DND-41 (cell line): ENCODE results near the gene LHFPL2.

Source experiments
- ATAC-seq: fragments of 200-7000 bp; cut with Tn5 transposase; 3 replicates; pipeline ENCODE4 v1.9.1; 2021; ENCODE audit warnings: low read depth; ENCODE audit not compliant: insufficient read depth
- DNase-seq: peaks from one replicate; pipeline ENCODE4 v3.0.0-alpha.2; 2020
- H2AFZ ChIP-seq: 2 replicates; pipeline ENCODE4 v1.6.0; 2012; ENCODE audit warnings: low read depth, low read length
- H3K27ac ChIP-seq: 2 replicates; pipeline ENCODE4 v1.5.1; 2012; ENCODE audit warnings: low read length, inconsistent platforms
- H3K27me3 ChIP-seq: fragments of 200-600 bp; sonication (generic); 2 replicates; pipeline ENCODE4 v1.6.0; 2012; ENCODE audit warnings: low read length, mild to moderate bottlenecking, inconsistent platforms; ENCODE audit not compliant: insufficient read depth, poor library complexity
- H3K36me3 ChIP-seq: 2 replicates; pipeline ENCODE4 v1.5.1; 2012; ENCODE audit warnings: low read length, inconsistent platforms; ENCODE audit not compliant: insufficient read depth
- H3K4me1 ChIP-seq: 2 replicates; pipeline ENCODE4 v1.5.1; 2012; ENCODE audit warnings: mild to moderate bottlenecking, low read length; ENCODE audit not compliant: insufficient read depth
- H3K4me2 ChIP-seq: 2 replicates; pipeline ENCODE4 v1.6.0; 2012; ENCODE audit warnings: mild to moderate bottlenecking, moderate library complexity, low read length, inconsistent platforms; ENCODE audit not compliant: insufficient read depth
- H3K4me3 ChIP-seq, 2 experiments: fragments of 200-600 bp in 1 of 2; shearing (Covaris generic) in 1 of 2; 2 replicates each; pipeline ENCODE4 v1.5.1; 2012 to 2016; ENCODE audit warnings: inconsistent platforms in 2 of 2, low read length in 2 of 2, mild to moderate bottlenecking in 2 of 2, low read depth in 1 of 2, moderate library complexity in 1 of 2
- H3K79me2 ChIP-seq: 2 replicates; pipeline ENCODE4 v1.6.0; 2012; ENCODE audit warnings: low read length, inconsistent platforms; ENCODE audit not compliant: insufficient read depth
- H3K9ac ChIP-seq: 2 replicates; pipeline ENCODE4 v1.6.0; 2012; ENCODE audit warnings: low read depth, mild to moderate bottlenecking, inconsistent platforms, low read length, moderate library complexity
- H3K9me3 ChIP-seq: 2 replicates; pipeline ENCODE4 v1.5.1; 2012; ENCODE audit warnings: low read length, moderate library complexity, mild to moderate bottlenecking, inconsistent platforms; ENCODE audit not compliant: insufficient read depth, severe bottlenecking
- H4K20me1 ChIP-seq: 2 replicates; pipeline ENCODE4 v1.6.0; 2012; ENCODE audit warnings: low read length; ENCODE audit not compliant: insufficient read depth
- EZH2 ChIP-seq: IDR thresholded peaks from 3 replicates; pipeline ENCODE4 v1.6.1; 2012; ENCODE audit warnings: borderline replicate concordance, low read depth, mild to moderate bottlenecking, moderate library complexity, low read length, inconsistent platforms; ENCODE audit not compliant: severe bottlenecking
- TF ChIP-seq, protein P1 (sequence below): IDR thresholded peaks from 2 replicates; pipeline ENCODE4 v1.5.1; 2012; ENCODE audit warnings: borderline replicate concordance, low read length, moderate library complexity, mild to moderate bottlenecking; ENCODE audit not compliant: poor library complexity, severe bottlenecking; ENCODE audit errors: extremely low read depth

LHFPL2 gene

GRCh38 chr5:78636682-78637081, 11.9 kb downstream of the LHFPL2 start:
- DNase-seq (no peak), ATAC-seq (no peak)
- Histone ChIP-seq H3K9ac (no peak overlapping the region), H3K4me2 (no peak overlapping the region), H3K27ac (no peak overlapping the region), H3K27me3 (peaks cover 7% of the 10 kb centered on the region), H2AFZ (no peak overlapping the region), H4K20me1 (no peaks in the 10 kb centered on the region), H3K9me3 (no peaks in the 10 kb centered on the region), H3K4me1 (no peaks in the 10 kb centered on the region), H3K4me3 (no peak overlapping the region), H3K36me3 (no peaks in the 10 kb centered on the region), H3K79me2 (no peaks in the 10 kb centered on the region)
- TF ChIP-seq EZH2, result no peak
- TF ChIP-seq, protein P1, sequence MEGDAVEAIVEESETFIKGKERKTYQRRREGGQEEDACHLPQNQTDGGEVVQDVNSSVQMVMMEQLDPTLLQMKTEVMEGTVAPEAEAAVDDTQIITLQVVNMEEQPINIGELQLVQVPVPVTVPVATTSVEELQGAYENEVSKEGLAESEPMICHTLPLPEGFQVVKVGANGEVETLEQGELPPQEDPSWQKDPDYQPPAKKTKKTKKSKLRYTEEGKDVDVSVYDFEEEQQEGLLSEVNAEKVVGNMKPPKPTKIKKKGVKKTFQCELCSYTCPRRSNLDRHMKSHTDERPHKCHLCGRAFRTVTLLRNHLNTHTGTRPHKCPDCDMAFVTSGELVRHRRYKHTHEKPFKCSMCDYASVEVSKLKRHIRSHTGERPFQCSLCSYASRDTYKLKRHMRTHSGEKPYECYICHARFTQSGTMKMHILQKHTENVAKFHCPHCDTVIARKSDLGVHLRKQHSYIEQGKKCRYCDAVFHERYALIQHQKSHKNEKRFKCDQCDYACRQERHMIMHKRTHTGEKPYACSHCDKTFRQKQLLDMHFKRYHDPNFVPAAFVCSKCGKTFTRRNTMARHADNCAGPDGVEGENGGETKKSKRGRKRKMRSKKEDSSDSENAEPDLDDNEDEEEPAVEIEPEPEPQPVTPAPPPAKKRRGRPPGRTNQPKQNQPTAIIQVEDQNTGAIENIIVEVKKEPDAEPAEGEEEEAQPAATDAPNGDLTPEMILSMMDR, result no peak

DNA sequence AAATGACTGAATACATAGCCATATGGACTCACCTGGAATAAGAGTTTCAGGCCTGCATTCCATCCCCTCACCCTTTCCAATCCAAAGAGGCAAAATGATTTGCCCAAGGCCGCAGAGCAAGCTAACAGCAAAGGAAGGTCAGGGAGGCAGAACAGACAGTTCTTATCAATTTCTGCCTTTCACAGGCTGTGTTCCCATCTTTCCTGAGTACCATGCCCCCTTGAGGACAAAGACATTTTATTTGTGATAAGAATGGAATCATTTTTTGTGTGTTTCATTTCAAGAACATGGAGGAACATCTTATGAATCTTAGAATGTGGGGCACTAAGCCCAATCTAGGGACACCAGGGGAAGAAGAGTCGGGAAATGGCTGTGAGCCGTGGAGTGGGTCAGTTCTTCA, 13.9 kb downstream of the LHFPL2 start:
- no peak overlapping the region for H3K9ac ChIP-seq
- TF ChIP-seq, protein P1, result no peak
- H3K4me3 ChIP-seq, result no peak overlapping the region
- H2AFZ ChIP-seq, result no peak overlapping the region
- no peaks in the 10 kb centered on the region for H3K27me3 ChIP-seq
- no peaks in the 10 kb centered on the region for H4K20me1 ChIP-seq
- no peaks in the 10 kb centered on the region for H3K9me3 ChIP-seq
- DNase-seq (no peak), ATAC-seq (no peak)
- no peaks in the 10 kb centered on the region for H3K79me2 ChIP-seq
- H3K4me2 ChIP-seq, result no peak overlapping the region
- no peak overlapping the region for H3K27ac ChIP-seq
- no peaks in the 10 kb centered on the region for H3K36me3 ChIP-seq
- H3K4me1 ChIP-seq, result no peaks in the 10 kb centered on the region

GRCh38 chr5:78634229-78634628, 14.3 kb downstream of the LHFPL2 start:
- H3K27ac ChIP-seq, result no peak overlapping the region
- H2AFZ ChIP-seq, result no peak overlapping the region
- ATAC-seq (0 out of 3 replicates have a peak, but pooled peaks have one; percentile 45), DNase-seq (no peak)
- H3K9ac ChIP-seq, result no peak overlapping the region
- no peaks in the 10 kb centered on the region for H3K36me3 ChIP-seq
- H4K20me1 ChIP-seq, result no peaks in the 10 kb centered on the region
- H3K9me3 ChIP-seq, result no peaks in the 10 kb centered on the region
- no peaks in the 10 kb centered on the region for H3K27me3 ChIP-seq
- H3K4me3 ChIP-seq, result no peak overlapping the region
- H3K4me2 ChIP-seq, result no peak overlapping the region
- H3K4me1 ChIP-seq, result no peaks in the 10 kb centered on the region
- no peak for TF ChIP-seq EZH2
- TF ChIP-seq, protein P1, result no peak
- H3K79me2 ChIP-seq, result no peaks in the 10 kb centered on the region

GRCh38 chr5:78633700-78634099, 14.9 kb downstream of the LHFPL2 start:
- H4K20me1 ChIP-seq, result no peaks in the 10 kb centered on the region
- no peaks in the 10 kb centered on the region for H3K27me3 ChIP-seq
- no peak overlapping the region for H3K27ac ChIP-seq
- H3K9ac ChIP-seq, result no peak overlapping the region
- H3K4me1 ChIP-seq, result no peaks in the 10 kb centered on the region
- H2AFZ ChIP-seq, result no peak overlapping the region
- H3K9me3 ChIP-seq, result no peaks in the 10 kb centered on the region
- H3K4me2 ChIP-seq, result no peak overlapping the region
- H3K4me3 ChIP-seq, result no peak overlapping the region
- TF ChIP-seq, protein P1, result no peak
- no peak for TF ChIP-seq EZH2
- ATAC-seq (no peak), DNase-seq (no peak)
- H3K79me2 ChIP-seq, result no peaks in the 10 kb centered on the region
- no peaks in the 10 kb centered on the region for H3K36me3 ChIP-seq
